HG03066 (cell line): ENCODE results near the gene CD55.

Experiments
- ATAC-seq: cut with Tn5 transposase; IDR thresholded peaks from one replicate; pipeline ENCODE4 v1.9.1; 2021; ENCODE audit warnings: low read depth; ENCODE audit not compliant: unreplicated experiment

Gene CD55

GRCh38 chr1:207321079-207321789 lies at the start of gene CD55:
TSS of gene CD55 (plus strand) at chr1:207321678. CDS start at chr1:207321766, 88 bp downstream.
- ATAC-seq: peak; percentile 95

DNA sequence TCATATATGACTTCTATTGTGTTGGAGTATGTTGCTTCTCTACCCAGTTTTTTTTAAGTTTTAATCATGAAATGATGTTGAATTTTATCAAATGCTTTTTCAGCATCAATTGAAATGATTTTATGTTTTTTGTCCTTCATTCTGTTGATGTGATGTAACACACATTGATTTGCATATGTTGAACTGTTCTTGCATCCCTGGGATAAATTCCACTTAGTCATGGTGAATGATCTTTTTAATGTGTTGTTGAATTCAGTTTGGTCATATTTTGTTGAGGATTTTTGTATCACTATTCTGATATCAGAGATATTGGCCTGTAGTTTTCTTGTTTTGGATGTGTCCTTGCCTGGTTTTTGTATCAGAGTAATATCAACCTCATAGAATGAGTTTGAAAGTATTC lies 46.6 kb upstream of the CD55 start:
- no peak for ATAC-seq

- no peak for ATAC-seq
Measured at GRCh38 chr1:207276465-207276864, 45.0 kb upstream of the CD55 start.

DNA sequence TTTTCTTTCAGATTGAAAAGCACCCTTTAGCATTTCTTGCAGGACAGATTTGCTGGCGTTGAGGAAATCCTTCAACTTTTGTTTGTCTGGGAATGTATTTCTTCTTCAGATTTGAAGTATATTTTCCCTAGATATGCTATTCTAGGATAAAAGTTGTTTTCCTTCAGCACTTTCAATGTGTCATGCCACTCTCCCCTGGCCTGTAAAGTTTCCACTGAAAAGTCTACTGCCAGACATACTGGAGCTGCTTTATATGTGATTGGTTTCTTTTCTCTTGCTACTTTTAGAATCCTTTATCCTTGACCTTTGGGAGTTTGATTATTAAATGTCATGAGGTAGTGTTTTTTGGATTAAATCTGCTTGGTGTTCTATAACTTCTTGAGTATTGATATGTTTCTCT lies 44.2 kb upstream of the CD55 start:
- no peak for ATAC-seq

GRCh38 chr1:207279652-207280051 lies 41.8 kb upstream of the CD55 start:
- ATAC-seq: no peak

- no peak for ATAC-seq
Measured at GRCh38 chr1:207280706-207281105, 40.8 kb upstream of the CD55 start.

GRCh38 chr1:207282058-207282457 lies 39.4 kb upstream of the CD55 start:
- ATAC-seq: no peak

GRCh38 chr1:207282496-207283380 lies 38.7 kb upstream of the CD55 start:
- no peak for ATAC-seq

DNA sequence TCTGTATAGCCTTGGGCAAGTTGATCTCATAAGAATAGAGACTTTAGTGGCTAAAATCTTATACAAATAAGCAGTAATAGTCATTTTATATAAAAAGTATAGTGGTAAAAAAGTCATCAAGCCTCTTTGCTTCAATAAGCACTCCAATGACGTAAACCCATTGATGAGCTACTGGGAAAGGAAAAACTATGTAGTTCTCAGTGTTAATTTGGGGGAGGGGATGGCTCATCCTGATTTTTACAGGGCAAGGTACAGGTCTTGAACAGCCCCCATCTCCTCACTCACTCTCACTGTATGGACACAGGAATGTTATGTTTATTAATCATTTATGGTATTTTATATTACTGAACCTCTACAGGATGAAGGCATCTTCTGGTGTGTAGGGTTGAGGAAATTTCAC lies 38.1 kb upstream of the CD55 start:
- no peak for ATAC-seq

- no peak for ATAC-seq
Measured at GRCh38 chr1:207284209-207284897, 37.1 kb upstream of the CD55 start.

- ATAC-seq: no peak
Measured at GRCh38 chr1:207286786-207287468, 34.6 kb upstream of the CD55 start.

DNA sequence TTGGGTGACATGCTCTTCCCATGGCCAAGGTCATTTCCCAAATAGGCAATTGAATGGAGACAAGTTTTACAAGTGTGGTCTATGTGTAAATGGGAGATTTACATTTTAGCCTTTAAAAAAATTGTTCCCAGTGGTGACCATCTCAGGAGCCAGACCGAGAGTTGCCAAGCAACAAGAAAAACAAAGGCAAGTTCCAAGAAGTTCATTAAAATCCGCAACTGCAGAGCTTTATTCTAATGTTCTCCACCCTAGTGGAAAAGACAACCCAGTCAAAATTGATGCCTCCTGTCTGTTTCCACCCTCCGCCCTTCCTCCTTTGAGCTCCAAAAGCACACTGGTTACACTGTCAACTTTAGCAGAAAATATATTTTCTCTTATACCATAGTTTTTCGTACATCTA lies 33.2 kb upstream of the CD55 start:
- ATAC-seq: no peak

- ATAC-seq: no peak
Measured at GRCh38 chr1:207289756-207290155, 31.7 kb upstream of the CD55 start.

- no peak for ATAC-seq
Measured at GRCh38 chr1:207291723-207292122, 29.8 kb upstream of the CD55 start.

DNA sequence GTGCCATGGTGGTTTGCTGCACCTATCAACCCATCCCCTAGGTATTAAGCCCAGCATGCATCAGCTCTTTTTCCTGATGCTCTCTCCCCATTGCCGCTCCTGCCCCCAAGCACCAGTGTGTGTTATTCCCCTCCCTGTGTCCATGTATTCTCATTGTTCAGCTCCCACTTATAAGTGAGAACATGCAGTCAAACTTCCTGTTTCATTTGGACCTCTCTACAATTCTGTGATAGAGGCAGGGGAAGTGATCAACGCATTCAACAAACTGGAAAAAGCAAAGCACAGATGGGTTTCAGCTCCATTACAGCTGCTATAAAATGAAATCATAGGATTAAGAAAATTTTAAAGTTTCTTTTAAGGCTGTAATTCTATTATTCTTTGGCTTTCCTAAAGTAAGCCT lies 23.3 kb upstream of the CD55 start:
- no peak for ATAC-seq

GRCh38 chr1:207298636-207299398 lies 22.7 kb upstream of the CD55 start:
- no peak for ATAC-seq

GRCh38 chr1:207300970-207301369 lies 20.5 kb upstream of the CD55 start:
- no peak for ATAC-seq

DNA sequence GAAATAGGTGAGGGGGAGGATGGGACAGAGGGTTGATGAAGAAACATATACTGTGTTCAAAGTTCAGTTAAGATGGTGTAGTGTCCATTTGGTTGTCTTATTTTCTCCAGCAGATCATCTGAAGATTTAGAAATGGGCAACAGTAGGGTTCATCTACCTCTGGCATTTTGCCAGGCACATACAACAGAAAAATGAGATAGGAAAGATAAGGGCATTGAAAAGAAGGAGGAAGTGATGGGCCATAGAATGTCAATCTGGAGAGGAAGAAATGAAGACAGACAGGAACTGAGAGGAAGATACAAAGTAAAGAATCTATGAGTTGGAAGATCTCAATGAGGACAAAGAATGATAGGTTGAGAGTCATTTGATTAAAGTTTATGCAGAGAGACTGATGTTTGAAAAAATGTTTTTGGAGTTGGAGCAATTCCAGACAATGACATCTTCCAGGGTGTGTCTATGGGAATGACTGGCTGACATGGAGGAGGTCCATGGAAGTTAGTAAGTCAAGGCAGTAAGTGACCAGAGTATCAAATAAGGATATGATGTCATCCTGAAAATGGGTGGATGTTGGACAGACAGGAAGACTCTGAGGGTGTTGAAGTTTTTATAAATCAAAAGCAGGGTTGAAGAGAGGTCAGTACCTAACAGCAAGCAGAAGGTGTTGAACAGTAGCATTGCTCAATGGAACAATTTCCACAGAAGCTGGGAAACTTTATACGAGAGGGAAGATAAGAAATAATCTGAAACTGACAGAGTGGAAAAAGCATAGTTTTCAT lies 18.7 kb upstream of the CD55 start:
- ATAC-seq: no peak
